Muscle layer of colon (tissue), 2 donors: Measurements from ENCODE around the gene TGFBR2.
"Not testable (repeated sequence)": the region's sequence is repeated elsewhere in the genome, so short reads cannot be mapped to it uniquely, and the experiment has no call there.

Source experiments
- H3K27ac ChIP-seq: one replicate; pipeline ENCODE4 v1.7.0; 2013; ENCODE audit warnings: low read depth, mild to moderate bottlenecking, low read length, moderate library complexity
- H3K27me3 ChIP-seq, 2 donors: one replicate each; pipeline ENCODE4 v1.7.0; 2013; ENCODE audit warnings: low read length in 2 of 2, mild to moderate bottlenecking in 2 of 2; ENCODE audit not compliant: insufficient read depth in 2 of 2, control insufficient read depth in 1 of 2
- H3K36me3 ChIP-seq: one replicate; pipeline ENCODE4 v1.7.0; 2013; ENCODE audit warnings: mild to moderate bottlenecking, low read length; ENCODE audit not compliant: insufficient read depth
- H3K4me1 ChIP-seq: one replicate; pipeline ENCODE4 v1.7.0; 2013; ENCODE audit warnings: mild to moderate bottlenecking, low read length; ENCODE audit not compliant: insufficient read depth
- H3K4me3 ChIP-seq, 2 donors: one replicate each; pipeline ENCODE4 v1.7.0; 2013; ENCODE audit warnings: low read length in 2 of 2, low read depth in 1 of 2, mild to moderate bottlenecking in 1 of 2, moderate library complexity in 1 of 2
- H3K9ac ChIP-seq: one replicate; pipeline ENCODE4 v1.7.0; 2013; ENCODE audit warnings: low read length
- H3K9me3 ChIP-seq: one replicate; pipeline ENCODE4 v1.7.0; 2013; ENCODE audit warnings: mild to moderate bottlenecking, low read length
- donor health status: abdominal sarcoma.
- donor health status: Adenocarcinoma of cecum.

TGFBR2 gene

DNA sequence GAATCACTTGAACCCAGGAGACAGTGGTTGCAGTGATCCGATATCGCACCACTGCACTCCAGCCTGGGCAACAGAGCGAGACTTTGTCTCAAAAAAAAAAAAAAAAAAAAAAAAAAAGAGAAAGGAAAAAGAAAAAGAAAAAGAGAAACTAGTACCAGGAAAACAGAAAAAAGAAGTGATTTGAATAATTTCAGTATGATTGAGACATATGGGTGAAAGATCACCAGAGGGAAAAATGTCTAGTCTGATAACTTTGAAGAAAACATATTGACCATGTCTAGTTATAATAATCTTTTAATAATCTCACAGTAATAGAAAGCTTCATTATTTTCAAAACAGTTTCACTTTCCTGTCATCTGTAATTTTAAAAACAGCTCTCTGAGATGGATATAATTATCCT, 16.4 kb downstream of the TGFBR2 start:
- Histone ChIP-seq H3K27ac (no peak overlapping the region), H3K9me3 (no peaks in the 10 kb centered on the region), H3K4me1 (peaks cover 84% of the 10 kb centered on the region), H3K9ac (no peak overlapping the region), H3K36me3 (peaks cover 19% of the 10 kb centered on the region), H3K27me3 (no peaks in the 10 kb centered on the region), H3K4me3 (no peak overlapping the region)

DNA sequence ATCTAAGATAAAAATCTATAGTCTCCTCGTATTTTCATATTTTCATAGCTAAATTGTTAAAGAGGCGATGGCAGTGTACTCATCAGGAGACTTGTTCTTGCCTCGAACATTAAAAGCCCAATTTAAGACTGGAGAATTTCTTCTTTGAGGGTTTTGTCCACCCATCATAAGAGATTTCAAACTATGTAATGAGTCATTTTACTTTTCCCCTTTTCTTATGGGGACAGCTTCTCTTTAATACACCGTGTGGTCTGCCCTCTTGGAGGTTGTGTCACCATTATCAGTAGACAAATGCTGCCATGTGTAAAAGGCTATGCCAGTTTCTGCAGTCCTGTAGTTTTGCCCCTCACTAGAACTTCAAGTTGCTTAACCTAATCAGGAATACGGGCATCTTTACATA, 16.9 kb downstream of the TGFBR2 start:
- Histone ChIP-seq H3K27me3 (no peaks in the 10 kb centered on the region), H3K36me3 (peaks cover 19% of the 10 kb centered on the region), H3K9me3 (no peaks in the 10 kb centered on the region), H3K27ac (no peak overlapping the region), H3K4me1 (peaks cover 86% of the 10 kb centered on the region), H3K9ac (no peak overlapping the region), H3K4me3 (no peak overlapping the region)

DNA sequence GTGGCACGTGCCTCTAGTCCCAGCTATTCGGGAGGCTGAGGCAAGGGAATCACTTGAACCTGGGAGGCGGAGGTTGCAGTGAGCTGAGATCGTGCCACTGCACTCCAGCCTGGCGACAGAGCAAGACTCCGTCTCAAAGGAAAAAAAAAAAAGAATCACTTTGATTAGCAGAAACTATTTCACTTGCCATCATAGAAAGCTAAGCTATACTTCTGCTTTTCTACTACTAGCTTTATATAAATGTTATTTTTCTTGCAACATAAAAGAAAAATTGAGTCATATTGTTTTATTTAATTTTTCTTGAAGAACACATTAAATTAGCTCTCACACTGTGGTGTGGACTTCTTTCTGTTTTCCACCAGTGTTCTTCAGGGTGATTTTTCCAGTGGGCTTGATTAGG, 18.1 kb downstream of the TGFBR2 start:
- H3K4me3 ChIP-seq, H3K9ac ChIP-seq, H3K9me3 ChIP-seq, H3K27me3 ChIP-seq, H3K27ac ChIP-seq: not testable (repeated sequence)
- Histone ChIP-seq H3K4me1 (peaks cover 88% of the 10 kb centered on the region), H3K36me3 (peaks cover 18% of the 10 kb centered on the region)

DNA sequence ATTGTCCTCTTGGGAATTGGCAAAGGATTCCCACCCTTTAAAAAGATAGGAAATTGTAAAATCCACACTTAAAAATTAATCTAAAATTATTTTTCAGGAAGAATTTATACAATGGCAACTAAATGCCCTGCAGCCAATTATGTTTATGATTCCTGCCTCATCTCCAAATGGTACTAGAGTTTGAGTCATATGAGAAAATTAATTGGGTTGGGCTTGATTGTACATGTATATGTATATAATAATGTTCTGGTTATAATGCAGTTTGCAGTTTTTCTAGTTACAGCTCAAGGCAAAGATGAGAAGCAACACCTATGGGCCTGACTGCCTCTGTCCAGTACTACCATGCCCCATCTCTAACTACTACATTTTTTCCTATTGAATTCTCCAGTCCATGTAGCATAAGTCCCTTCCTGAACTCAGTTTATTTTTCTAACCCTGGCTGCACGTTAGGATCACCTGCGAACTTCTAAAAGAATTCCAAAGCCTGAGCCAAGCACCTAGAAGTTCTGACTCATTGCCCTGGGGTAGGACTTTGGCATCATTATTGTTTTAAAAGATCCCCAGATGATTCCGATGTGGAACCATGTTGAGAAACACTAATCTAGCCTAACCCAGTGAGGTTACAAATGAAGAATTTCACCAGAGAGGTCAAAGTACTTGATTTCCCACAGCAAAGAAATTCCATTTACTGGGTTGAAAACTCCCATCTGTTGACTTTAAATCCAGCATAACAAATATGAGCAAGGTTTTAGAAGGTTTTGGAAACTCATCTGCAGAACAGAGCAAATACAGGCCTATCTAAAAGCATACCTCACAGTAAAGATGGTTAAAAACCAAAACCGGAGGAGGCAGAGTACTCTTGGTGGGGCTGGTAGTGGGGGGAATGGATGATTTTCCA, 19.4 kb downstream of the TGFBR2 start:
- peaks cover 90% of the 10 kb centered on the region for H3K4me1 ChIP-seq
- H3K36me3 ChIP-seq = peaks cover 26% of the 10 kb centered on the region
- H3K27ac ChIP-seq = peak overlapping the region; percentile 21
- H3K9me3 ChIP-seq = no peaks in the 10 kb centered on the region
- no peaks in the 10 kb centered on the region for H3K27me3 ChIP-seq
- no peak overlapping the region for H3K9ac ChIP-seq
- H3K4me3 ChIP-seq = no peak overlapping the region

- Histone ChIP-seq H3K4me1 (peaks cover 91% of the 10 kb centered on the region), H3K9me3 (no peaks in the 10 kb centered on the region), H3K36me3 (peaks cover 26% of the 10 kb centered on the region), H3K27ac (no peak overlapping the region), H3K4me3 (no peak overlapping the region), H3K27me3 (no peaks in the 10 kb centered on the region), H3K9ac (no peak overlapping the region)
These were observed 20.2 kb downstream of the TGFBR2 start for GRCh38 chr3:30626443-30627180.

DNA sequence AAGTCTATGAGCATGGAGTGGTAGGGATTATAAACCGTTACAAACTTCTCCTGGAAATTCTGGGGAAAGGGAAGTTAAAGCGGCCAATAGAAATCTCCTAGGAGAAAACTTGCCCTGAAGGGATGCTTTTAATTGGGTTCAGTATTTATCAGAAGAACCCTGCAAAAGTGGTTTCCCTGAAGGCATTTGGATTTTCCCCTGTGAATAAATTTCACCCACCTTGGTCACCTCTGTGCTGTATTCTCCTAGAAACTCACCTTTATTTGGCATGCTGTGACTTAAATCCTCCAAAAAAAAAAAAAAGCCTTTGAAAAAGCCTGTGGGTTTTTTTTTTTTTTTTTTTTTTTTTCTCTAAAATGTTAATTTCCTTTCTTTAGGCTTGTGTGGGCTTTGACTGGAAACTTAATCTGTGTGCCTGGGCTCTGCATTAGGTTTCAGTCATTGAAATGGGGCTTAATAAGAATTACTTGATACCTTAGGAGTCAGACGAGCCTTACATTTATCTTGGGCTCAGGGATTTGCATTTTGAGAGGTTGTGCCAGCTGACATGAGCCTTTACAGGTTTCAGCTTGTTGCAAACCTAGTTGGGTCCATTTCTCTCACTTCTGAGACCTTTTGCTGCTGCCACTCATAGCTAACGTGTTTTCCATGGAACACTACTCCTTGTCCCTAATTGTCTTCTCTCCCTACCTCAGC, 22.0 kb downstream of the TGFBR2 start:
- Histone ChIP-seq H3K36me3 (peaks cover 26% of the 10 kb centered on the region), H3K4me3 (no peak overlapping the region), H3K4me1 (peaks cover 91% of the 10 kb centered on the region), H3K27me3 (no peaks in the 10 kb centered on the region), H3K9ac (no peak overlapping the region), H3K9me3 (no peaks in the 10 kb centered on the region), H3K27ac (peak overlapping the region; percentile 72)

DNA sequence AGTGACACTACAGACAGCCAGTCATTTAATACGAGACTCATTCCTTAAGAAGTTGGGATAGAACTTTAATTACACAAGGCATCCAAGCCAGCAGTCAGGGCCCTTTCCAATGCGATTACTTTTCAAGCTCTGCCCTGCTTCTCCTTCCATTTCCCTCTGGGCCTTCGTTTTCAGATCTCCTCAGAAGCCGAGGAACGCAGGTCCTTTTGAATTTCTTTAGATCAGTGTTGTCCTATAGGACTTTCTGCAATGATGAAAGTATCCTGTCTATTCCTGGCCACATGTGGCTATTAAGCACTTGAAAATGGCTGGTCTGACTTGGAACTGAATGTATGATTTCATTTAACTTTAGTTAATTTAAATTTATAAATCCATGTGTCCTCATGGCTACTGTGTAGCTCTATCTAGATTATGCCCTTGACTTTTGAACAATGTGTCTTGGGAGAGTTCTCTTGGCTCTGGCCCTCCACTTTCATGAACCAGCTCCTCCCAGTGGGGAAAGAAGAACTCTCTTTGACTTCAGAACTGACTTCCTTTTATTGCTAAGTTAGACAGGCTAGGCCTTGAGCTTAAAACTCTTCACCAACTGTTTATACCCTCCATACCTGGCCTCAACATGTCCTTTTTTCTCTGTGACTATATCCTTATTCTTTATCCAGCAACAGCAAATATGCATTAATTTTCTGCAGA, 22.6 kb downstream of the TGFBR2 start:
- no peak overlapping the region for H3K9ac ChIP-seq
- H3K9me3 ChIP-seq = no peaks in the 10 kb centered on the region
- no peaks in the 10 kb centered on the region for H3K27me3 ChIP-seq
- peak overlapping the region; percentile 72 for H3K27ac ChIP-seq
- no peak overlapping the region for H3K4me3 ChIP-seq
- peaks cover 96% of the 10 kb centered on the region for H3K4me1 ChIP-seq
- peaks cover 19% of the 10 kb centered on the region for H3K36me3 ChIP-seq

DNA sequence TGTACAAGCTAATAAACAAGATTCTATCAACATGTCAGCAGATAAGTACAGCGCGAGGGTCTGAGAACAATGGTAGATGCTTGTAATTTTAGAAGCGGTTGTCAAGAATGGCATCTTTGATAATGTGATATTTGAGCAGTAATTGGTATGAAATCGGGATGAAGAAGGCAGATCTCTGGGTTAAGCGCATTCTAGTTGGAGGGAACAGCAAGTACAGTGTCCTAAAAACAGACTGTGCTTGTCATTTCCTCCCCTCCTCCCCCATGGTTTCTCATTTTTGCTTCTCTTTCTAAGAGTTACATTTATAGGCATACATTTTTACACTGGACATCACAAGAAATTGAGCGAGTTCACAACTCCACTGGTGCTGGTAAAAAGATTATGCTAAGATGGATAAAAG, 23.3 kb downstream of the TGFBR2 start:
- Histone ChIP-seq H3K36me3 (peaks cover 18% of the 10 kb centered on the region), H3K27me3 (no peaks in the 10 kb centered on the region), H3K4me3 (no peak overlapping the region), H3K4me1 (peaks cover 96% of the 10 kb centered on the region), H3K27ac (no peak overlapping the region), H3K9me3 (no peaks in the 10 kb centered on the region), H3K9ac (no peak overlapping the region)

- H3K27me3 ChIP-seq = no peaks in the 10 kb centered on the region
- peaks cover 98% of the 10 kb centered on the region for H3K4me1 ChIP-seq
- no peak overlapping the region for H3K4me3 ChIP-seq
- no peak overlapping the region for H3K9ac ChIP-seq
- H3K27ac ChIP-seq = peak overlapping the region; percentile 15
- peaks cover 18% of the 10 kb centered on the region for H3K36me3 ChIP-seq
- H3K9me3 ChIP-seq = no peaks in the 10 kb centered on the region
These were observed 24.0 kb downstream of the TGFBR2 start for GRCh38 chr3:30630238-30631030.

DNA sequence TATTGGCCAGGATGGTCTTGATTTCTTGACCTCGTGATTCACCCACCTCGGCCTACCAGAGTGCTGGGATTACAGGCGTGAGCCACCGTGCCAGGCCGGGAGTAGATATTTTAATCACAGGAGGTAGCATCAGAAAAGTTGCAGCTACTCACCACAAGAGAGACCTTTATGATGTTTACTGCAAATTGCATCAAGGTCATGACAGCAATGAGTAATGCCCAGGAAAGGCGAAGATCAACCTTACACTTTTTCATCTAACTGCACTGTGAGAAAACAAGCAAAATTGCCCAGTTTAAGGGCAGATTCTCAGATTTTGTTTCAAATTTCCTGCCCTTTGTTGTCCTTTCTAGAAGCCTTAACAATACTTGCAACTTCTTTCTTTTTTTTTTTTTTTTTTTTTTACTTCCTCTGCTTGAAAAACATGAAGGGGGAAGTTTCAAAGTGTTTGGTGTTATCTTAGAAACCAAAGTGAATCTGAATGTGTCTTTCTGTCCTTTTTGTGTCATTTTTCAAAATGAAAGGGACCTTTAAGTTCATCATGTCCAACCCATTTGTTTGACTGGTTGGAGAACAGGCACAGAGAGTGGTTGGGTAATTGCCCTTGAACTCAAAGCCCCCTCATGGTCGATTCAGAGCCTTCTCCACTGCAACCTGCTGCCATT, 25.0 kb downstream of the TGFBR2 start:
- Histone ChIP-seq H3K9me3 (no peaks in the 10 kb centered on the region), H3K27me3 (no peaks in the 10 kb centered on the region), H3K27ac (peak overlapping the region; percentile 31), H3K36me3 (peaks cover 15% of the 10 kb centered on the region), H3K9ac (no peak overlapping the region), H3K4me3 (no peak overlapping the region), H3K4me1 (peaks cover 98% of the 10 kb centered on the region)
